GM20000 (cell line): ENCODE measurements around the gene DNMT3A.

ENCODE experiments used
- DNase-seq: peaks from one replicate; pipeline ENCODE4 v3.0.0; 2012; ENCODE audit warnings: low spot score
- TF ChIP-seq, protein P1 (sequence below): IDR thresholded peaks from 2 replicates; pipeline ENCODE4 v1.5.1; 2012; ENCODE audit warnings: mild to moderate bottlenecking, control low read depth; ENCODE audit errors: extremely low read depth, missing control alignments

Gene DNMT3A

GRCh38 chr2:25310709-25310964 lies 31.1 kb downstream of the DNMT3A start:
- TF ChIP-seq, protein P1, sequence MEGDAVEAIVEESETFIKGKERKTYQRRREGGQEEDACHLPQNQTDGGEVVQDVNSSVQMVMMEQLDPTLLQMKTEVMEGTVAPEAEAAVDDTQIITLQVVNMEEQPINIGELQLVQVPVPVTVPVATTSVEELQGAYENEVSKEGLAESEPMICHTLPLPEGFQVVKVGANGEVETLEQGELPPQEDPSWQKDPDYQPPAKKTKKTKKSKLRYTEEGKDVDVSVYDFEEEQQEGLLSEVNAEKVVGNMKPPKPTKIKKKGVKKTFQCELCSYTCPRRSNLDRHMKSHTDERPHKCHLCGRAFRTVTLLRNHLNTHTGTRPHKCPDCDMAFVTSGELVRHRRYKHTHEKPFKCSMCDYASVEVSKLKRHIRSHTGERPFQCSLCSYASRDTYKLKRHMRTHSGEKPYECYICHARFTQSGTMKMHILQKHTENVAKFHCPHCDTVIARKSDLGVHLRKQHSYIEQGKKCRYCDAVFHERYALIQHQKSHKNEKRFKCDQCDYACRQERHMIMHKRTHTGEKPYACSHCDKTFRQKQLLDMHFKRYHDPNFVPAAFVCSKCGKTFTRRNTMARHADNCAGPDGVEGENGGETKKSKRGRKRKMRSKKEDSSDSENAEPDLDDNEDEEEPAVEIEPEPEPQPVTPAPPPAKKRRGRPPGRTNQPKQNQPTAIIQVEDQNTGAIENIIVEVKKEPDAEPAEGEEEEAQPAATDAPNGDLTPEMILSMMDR, result no peak
- no peak for DNase-seq

DNA sequence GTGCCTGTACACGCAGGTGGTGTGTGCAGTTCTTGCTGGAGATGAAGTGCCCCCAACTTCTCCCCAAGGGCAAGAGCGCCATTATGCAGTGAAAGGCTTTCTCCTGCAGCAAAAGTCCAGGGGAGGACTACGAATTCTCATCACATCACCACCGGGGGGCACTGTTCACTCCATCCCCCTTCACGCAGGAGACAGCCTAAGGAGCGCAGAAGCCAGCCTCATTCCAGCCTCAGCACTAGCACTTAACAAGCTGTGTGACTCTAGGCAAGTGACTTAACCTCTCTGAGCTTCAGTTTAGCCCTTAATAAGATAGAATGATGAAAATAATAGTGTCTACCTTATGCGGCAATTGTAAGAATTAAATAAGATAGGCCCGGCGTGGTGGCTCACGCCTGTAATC lies 32.3 kb downstream of the DNMT3A start:
- TF ChIP-seq, protein P1, result peak; percentile 27
- DNase-seq, result peak; percentile 75

DNA sequence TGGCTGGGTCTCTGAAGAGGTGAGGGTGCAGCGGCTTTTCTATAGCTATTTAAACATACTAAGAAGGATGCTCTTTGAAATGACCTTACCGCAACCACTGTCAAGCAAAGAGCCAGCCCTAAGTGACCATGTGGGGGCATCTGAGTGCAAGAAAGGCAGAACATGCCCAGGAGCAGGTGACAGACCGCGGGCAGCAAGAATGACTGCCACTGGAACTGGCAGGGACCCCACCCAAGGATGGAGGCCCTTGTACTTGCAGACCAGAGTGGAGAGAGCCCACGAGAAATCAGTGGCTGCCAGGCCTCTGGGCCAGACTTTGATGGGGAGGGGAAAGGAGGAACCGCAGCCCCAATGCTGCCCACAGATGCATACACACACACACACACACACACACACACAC lies 33.1 kb downstream of the DNMT3A start:
- TF ChIP-seq, protein P1, result no peak
- no peak for DNase-seq

DNA sequence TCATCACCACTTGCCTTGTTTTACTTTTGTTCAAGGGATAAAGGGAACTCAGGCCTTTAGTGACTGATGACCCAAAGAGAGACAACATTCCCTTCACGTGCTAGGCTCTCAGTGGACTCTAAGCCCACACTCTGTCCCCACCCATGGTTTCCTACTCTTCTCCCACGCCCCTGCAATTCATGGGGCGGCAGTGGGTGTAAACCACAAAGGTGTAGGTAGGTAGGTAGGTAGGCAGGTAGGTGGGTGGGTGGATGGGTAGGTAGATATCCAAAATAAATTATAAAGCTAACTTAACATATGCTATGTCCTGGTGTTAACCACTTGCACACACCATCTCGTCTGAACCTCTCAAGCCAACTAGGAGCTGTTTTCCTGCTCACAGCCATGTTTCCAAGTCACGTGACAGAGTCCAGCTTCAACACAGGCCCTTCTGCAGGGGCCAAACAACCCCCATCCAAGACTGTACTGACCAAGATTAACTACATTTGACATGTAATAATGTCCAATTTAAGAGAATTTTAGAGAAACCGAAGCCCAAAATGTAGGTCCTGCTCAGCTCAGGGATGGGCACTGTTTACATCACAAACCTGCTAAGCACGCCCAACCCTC lies 33.7 kb downstream of the DNMT3A start:
- TF ChIP-seq, protein P1, result no peak
- no peak for DNase-seq

GRCh38 chr2:25306777-25307368 lies 34.9 kb downstream of the DNMT3A start:
- no peak for DNase-seq
- TF ChIP-seq, protein P1, result no peak

GRCh38 chr2:25305775-25306174 lies 36.0 kb downstream of the DNMT3A start:
- DNase-seq, result no peak
- TF ChIP-seq, protein P1, result no peak

DNA sequence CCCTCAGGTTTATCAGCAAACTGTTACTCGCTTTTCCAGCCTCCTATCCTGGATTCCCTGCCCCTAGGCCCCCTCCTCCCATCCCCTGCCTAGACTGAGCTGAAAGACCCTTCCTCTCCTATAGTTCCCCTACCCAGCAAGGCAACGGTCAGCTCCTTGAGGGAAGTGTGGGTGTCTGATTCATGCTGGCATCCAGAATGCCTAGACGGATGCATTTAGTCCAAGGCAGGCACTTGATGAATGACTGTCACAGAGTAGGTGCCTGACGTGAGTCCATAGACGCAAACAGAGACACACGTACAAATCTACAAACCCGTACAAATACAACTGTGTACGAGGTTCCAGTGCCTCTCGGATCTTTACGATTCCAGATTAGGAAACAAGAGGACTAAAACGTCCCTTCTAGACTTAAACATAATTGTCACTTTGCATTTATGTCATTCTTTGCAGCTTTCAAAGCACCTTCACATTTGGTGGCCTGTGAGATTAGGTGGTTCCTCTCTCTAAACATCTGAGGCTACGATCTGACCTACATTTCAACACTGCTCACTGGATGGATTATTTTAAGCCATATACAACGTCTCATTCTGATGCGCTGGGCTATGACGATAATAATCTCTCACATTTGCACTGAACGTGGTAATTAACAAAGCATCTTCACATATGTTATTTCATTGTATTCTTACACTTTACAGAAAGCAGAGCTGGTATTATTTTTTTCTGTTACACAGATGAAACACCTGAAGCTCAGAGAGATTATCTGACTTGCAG lies 36.7 kb downstream of the DNMT3A start:
- DNase-seq, result no peak
- TF ChIP-seq, protein P1, result no peak
